GM19324 (cell line): ENCODE data around the gene RBM14.

Experiments used
- ATAC-seq: cut with Tn5 transposase; IDR thresholded peaks from one replicate; pipeline ENCODE4 v1.9.1; 2021; ENCODE audit warnings: mild to moderate bottlenecking, moderate library complexity; ENCODE audit not compliant: unreplicated experiment, low FRiP score

RBM14 gene

DNA sequence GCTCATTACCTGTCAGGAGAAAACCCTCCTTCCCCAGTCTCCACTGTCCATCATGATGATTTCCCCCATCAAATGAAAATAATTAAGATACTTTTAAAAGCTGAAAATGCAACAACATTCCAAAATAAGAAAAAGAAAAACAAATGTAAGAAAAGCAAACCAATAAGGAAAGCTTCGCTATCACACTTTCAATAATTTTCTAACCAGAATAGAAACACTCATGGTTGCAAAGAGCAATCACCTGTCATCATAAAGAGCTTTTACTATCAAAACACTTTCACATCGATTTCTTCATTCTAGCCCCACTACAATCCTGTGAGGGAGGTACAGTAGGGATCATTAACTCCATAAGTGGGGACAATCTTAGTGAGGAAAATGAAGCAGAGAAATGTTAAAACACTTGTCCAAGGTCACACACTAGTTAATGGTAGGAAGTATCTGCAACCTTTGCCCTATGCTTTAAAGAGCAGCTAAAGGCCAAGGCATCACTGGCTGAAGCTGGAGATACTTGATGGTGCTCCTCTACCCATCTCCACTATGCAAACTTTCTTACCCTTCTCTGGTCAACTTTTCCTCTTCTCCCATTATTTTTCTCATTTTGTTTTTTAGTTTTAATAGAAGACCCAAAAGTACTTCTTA is 58.7 kb downstream of the RBM14 start:
- no peak for ATAC-seq

DNA sequence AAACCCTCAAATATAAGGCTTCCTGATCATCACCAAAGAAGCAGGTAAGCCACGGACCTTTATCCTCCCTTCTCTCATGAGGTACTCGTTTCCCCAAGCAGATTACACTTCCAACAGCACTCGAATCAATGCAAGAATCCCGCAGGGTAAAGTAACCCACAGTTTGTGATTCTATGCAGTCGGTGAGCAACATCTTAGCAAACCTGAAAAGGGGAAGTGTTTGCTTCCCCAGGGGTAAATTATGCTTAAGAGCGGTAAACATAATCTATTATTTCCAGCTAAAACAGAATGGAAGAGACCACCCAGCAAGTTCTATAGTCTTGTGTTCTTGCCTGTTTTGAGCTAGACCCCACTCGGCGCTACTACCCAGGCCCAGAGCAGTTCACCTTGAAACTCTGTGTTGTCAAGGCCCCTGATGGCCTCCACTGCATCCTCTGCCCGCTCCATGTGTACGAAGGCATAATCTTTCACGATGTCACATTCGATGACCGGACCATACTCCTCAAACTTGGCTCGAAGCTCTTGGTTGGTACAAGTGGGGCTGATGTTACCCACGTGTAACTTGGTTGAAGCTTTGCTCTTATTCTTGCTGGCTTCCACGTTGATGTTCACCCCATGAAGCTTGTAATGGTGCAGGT is 60.0 kb downstream of the RBM14 start:
- no peak for ATAC-seq
